Stimulated activated CD8-positive, alpha-beta memory T cell treated with anti-CD3 and anti-CD28 coated beads, Interleukin-15, amount 100 ng/mL, for 1 hour (primary cell): ENCODE data around the gene AOPEP.

Experiments
- DNase-seq: peaks from one replicate; pipeline ENCODE4 v3.0.0-alpha.2; 2020; ENCODE audit warnings: low read depth

AOPEP gene

DNA sequence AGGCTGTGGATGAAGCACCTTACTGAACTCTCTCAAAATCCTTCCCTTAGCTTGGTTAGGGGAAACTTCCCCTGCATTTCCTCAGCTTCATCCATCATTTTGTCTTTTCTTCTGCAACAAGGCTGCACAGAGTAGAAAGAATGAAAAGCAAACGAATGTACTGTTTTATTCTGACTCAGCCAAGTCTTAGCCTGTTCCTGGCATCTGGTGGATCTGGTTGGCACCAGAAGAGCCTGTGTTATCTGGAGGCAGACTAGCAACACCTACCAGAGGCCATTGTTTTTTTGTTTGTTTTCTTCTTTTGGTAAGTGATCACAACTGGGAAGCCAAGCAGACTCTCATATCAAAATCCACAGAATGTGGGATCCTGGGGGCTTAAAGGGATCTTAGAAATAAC, 390.3 kb downstream of the AOPEP start:
- DNase-seq, result no peak

DNA sequence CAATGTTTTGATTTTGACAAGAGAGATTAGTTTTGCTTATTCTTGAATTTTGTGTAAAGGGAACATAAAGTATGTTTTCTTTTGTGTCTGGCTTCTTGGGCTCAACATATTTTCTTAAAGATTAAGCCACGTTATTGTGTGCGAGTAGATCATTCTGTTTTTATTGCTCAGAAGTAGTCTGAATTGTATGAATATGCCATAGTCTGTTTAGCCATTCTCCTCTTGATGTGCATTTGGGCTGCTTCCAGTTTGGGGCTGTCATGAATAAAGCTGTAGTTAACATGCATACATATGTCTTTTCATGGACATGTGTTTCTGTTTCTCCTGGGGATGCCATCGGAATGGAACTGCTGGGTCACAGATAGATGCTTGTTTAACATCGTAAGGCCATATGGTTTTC, 392.1 kb downstream of the AOPEP start:
- DNase-seq, result no peak

DNA sequence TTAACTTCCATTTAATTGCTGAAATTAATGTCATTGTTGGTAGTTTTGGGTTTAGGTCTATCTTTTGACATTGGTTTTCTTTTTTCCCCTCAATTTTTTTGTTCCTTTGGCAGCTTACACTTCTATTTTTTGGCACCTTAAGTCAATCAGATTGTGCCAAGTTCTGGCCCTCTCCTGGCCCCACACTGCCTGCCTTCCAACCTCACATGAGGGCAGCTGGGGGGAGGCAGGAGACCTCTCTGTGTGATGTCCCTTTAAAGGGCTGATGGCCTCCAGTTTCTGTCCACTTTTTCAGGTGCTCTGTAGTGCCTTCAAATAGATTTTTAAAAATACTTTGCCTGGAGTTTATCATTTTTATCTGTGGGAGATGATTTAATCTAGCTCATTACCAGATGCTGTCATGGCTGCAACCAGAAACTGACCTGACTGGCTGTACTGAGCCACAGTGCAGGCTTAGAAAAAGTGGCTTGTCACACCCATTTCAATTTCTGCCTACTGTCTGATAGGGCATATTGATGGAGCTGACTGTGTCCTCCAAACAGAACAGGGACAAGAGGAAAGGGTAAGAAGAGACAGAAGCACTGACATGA, 394.4 kb downstream of the AOPEP start:
- DNase-seq, result no peak

DNA sequence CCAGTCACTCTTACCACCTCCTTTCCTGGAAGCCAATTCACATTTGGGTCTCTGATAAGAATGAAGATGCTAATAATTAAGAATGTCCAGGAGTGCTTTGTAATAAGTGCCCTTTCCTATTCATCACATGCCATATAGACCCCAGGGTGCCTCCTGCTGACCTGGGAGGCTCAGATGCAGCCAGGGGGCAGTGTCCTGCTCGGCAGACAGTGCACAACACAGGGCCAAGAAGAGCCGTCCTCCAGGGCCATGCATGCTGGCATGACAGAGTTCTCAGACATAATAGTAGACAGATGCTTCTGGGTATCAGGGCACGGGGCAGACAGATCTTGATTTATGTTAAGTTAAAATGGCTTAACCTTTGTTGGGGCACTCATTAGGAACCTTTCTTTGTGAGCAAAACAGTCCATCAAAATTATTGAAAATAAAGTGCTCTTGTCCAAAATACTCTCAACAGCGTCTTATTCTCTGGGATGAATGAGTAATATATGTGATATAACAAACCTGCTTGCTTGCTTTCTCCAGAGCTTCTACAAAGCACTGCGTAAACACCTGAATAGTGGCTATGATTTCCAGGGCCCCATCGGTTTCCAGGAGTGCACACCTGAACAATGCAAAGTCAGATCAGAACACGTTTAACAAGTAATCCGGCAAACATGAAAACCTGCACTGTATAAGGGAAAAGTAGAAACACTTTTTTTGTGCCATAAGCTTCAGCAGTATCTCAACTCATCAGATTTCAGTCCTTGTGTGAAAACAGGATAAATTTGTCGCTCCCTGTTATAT, 398.3 kb downstream of the AOPEP start:
- DNase-seq, result no peak

DNA sequence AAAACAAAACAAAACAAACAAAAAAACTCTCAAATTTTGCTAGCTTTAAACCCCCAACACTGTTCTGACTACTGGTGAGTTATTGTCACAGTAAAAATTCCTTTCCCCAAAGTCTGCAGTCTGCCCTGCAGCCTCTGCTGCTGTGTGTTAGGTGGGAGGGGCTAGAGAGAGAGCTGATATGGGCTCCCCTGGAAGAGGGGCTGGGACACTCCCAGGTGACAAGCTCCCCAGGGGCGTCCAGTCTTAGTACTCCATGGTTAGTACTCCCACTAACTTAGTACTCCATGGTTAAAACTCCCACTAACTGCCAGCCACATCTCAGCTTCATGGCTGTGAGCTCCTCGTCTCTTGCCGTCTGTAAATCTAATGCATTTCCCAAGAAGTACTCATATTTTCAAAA, 399.2 kb downstream of the AOPEP start:
- DNase-seq, result no peak

- no peak for DNase-seq
These were observed 400.2 kb downstream of the AOPEP start for GRCh38 chr9:95126739-95127138.

- peak; percentile 47 for DNase-seq
These were observed 401.0 kb downstream of the AOPEP start for GRCh38 chr9:95127249-95128176.

GRCh38 chr9:95128177-95128524, 401.7 kb downstream of the AOPEP start:
- no peak for DNase-seq

DNA sequence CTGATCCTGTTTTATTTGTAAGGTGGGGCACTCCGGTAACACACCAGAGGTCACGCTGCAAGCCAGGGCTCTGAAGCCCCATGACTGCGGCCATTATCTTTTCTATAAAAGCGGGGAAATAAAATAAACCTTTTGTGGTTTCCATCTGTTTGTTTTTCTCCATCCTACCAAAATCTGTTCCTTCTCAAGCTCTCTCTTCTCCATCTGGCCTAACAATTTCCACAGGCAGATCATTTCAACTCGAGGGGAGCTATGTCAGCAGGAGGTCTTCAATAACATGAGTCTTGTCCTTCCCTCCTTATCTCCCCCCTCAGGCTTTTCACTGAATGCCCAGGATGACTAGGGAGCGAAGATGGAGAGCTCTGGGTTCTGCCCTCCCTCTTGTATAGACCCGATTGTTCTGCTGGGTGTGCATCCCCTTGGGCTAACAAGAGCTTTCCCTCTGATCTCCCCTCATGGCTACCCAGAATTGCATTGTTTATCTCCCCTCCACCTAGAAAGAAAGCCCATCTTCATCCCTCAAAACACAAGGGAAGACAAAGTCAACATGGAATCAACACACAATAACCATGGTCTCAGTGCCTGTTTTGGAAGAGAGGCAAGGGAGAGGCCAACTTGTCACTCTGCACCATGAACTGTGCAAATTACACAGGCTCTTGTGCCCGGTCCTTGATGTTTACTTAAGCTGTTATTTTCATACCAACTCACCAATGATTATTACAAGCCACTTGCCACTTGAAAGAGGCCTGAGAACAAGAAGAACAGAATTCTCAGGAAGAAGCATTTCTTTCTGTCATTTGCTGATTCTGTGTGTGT, 403.2 kb downstream of the AOPEP start:
- DNase-seq, result no peak

- no peak for DNase-seq
These were observed 404.0 kb downstream of the AOPEP start for GRCh38 chr9:95130484-95130883.

- peak; percentile 14 for DNase-seq
These were observed 404.8 kb downstream of the AOPEP start for GRCh38 chr9:95131023-95131943.

DNA sequence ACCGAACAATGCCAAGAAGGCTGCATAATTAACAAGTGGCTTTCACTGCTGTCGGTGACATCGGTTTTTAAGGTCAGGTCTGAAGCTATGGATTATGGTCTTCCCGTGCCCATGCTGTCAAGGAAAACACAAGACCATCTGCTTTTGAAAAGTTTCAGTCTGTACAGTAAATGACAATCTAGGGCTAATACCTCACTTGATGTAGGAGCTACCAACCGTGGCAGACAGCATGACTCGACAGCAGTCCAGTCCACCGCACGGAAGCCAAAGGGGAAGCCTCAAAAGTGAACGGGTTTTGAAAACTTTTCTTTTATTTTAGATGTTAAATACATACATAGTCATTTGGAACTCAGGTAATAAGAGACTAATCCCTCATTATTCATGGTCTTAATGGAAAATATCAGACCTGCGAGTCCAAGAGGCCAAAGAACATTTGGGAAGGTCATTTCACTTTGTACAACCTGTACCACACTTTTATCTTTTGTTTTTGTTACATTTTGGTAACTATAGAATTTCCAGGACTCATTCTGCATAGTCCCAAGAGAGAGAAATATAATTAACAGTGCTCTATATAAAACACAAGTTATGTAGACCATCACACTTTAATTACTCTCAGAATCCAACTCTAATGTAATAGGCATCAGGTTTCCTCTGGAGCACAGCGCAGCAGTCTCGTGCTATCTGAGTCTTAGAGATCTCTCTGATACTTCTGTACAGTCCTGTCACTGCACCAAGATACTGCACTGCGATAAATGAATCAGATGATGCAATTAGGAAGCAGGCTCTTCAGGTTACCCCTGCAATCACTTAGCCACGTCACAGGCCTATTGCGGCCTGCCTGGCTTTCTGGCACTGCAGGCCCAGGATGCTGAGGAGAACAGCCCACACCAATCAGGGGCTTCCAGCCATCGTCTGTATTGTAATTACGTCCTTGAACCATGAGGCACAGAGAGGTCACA, 406.1 kb downstream of the AOPEP start:
- DNase-seq, result no peak

GRCh38 chr9:95133325-95133705, 406.8 kb downstream of the AOPEP start:
- no peak for DNase-seq

DNA sequence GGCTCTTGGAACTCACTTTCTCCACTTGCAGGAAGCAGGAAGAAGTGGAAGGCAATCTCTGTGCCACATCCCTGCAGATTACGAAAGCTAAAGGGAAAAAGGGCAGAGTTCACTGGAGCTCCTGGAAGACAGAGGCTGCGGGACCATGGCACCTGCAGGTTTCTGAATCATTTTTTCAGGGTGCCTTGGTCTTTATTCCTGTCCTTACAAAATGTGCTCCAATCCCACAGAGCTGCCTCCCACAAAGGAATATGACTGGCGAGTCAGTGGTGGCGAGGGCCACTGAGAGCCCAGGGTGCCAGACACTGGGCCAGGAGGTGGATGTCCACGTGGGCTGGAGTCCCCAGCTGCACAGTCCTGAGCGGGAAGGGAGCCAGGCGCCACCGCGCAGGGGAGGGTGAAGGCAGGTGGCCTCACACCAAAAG, 408.0 kb downstream of the AOPEP start:
- DNase-seq, result no peak

DNA sequence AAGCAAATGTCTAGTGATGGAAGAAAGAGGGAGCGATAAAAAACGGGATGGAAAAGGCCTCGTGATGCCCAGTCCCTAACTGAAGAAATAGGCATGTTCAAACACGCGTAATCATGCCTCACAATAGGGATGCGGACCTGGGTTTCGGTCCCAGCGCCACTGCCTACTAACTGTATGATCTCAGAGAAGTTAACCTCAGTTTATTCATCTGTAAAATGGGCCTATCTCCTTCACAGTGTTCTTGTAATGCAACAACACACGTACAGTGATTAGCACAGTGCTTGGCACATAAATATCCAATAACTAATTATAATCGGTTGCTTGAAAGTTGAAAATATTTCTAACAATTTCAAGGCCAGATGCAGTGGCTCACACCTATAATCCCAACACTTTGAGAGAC, 409.3 kb downstream of the AOPEP start:
- no peak for DNase-seq
